Fibroblast of skin of scalp (primary cell): Measurements from ENCODE around the gene CDKN2C.

ENCODE experiments used
- DNase-seq: peaks from one replicate; pipeline ENCODE4 v3.0.0-alpha.2; 2013

The CDKN2C gene

GRCh38 chr1:50966991-50967390, 3.1 kb upstream of the CDKN2C start:
- no peak for DNase-seq

- no peak for DNase-seq
Measured at GRCh38 chr1:50967416-50968157, 2.5 kb upstream of the CDKN2C start.

- peak; percentile 92 for DNase-seq
Measured at GRCh38 chr1:50968158-50968820, 1.8 kb upstream of the CDKN2C start.

GRCh38 chr1:50968821-50969610, 1.0 kb upstream of the CDKN2C start:
- peak; percentile 22 for DNase-seq

GRCh38 chr1:50970509-50970887, 453 bp downstream of the CDKN2C start:
- DNase-seq = no peak

GRCh38 chr1:50970931-50971582, 1.0 kb downstream of the CDKN2C start:
- no peak for DNase-seq

GRCh38 chr1:50971748-50972305, 1.8 kb downstream of the CDKN2C start:
- no peak for DNase-seq

GRCh38 chr1:50972766-50973165, 2.7 kb downstream of the CDKN2C start:
- no peak for DNase-seq

GRCh38 chr1:50973255-50973654, 3.2 kb downstream of the CDKN2C start:
- no peak for DNase-seq

GRCh38 chr1:50973875-50974617, 4.0 kb downstream of the CDKN2C start:
- DNase-seq = no peak

- DNase-seq = no peak
Measured at GRCh38 chr1:50974618-50974935, 4.5 kb downstream of the CDKN2C start.

- DNase-seq = no peak
Measured at GRCh38 chr1:50975436-50975835, 5.4 kb downstream of the CDKN2C start.

- DNase-seq = no peak
Measured at GRCh38 chr1:50976111-50976889, 6.3 kb downstream of the CDKN2C start.

- DNase-seq = peak; percentile 53
Measured at GRCh38 chr1:50976890-50977574, 7.0 kb downstream of the CDKN2C start.

- DNase-seq = peak; percentile 46
Measured at GRCh38 chr1:50977575-50978143, 7.6 kb downstream of the CDKN2C start.

GRCh38 chr1:50978144-50978851, 8.3 kb downstream of the CDKN2C start:
- DNase-seq = peak; percentile 36

- DNase-seq = no peak
Measured at GRCh38 chr1:50978852-50979781, 9.1 kb downstream of the CDKN2C start.

GRCh38 chr1:50979937-50980336, 9.9 kb downstream of the CDKN2C start:
- DNase-seq = no peak
